ENCODE results near the gene BCL2L2. TPM values are rescaled to one million over a fixed set of nuclear protein-coding genes. Genes with fewer than 3 reads are reported as not detected.

The BCL2L2 gene
- total and polyA plus RNA-seq, 2 donors (not counting 1 experiment from before 2014, with no cell fraction given): 5.4 to 17.8 TPM

DNA sequence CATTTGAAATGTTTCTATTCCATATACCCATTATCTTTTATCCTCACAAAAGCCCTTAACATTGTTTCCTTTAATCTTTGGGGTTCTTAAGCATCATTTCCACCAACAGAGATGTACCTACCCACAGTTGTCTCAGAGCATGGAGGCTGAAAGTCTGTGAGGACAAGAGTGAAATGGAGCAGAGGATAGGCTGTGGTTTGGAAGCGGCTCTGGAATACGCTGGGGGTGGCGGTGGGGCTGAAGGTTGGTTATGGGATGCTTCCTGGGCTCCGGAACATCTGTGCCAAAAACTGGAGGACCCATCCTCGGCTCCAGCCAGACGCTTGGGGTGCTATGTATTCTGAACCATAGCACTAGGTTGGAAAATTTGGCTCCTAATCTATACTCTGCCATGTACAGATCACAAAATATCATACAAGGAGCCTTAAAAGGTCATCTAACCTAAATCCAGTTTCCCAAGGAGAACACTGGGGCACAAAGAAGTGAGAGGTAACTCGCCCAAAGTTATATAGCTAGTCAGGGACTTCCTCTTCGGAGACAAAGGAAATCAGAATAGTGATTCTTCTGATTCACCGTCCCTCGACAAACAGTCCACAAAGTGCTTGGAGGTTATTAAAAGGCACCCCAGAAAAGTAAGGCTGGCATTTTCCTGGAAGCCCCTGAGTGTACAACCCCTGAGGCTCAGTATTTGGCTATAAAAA, 6.5 kb upstream of the BCL2L2 start:
- DNase-seq (no peak), ATAC-seq (ENCODE audit: low read depth) (no peak)
- H3K27me3 Mint-ChIP-seq: no peaks in the 10 kb centered on the region
- peak overlapping the region; percentile 95 for H3K27ac Mint-ChIP-seq
- H3K9me3 Mint-ChIP-seq (ENCODE audit: insufficient read depth): no peaks in the 10 kb centered on the region
- WGBS (ENCODE audit: insufficient coverage): 68% methylated on average over 5 of the region's 10 CpGs
- TF ChIP-seq, protein P1, sequence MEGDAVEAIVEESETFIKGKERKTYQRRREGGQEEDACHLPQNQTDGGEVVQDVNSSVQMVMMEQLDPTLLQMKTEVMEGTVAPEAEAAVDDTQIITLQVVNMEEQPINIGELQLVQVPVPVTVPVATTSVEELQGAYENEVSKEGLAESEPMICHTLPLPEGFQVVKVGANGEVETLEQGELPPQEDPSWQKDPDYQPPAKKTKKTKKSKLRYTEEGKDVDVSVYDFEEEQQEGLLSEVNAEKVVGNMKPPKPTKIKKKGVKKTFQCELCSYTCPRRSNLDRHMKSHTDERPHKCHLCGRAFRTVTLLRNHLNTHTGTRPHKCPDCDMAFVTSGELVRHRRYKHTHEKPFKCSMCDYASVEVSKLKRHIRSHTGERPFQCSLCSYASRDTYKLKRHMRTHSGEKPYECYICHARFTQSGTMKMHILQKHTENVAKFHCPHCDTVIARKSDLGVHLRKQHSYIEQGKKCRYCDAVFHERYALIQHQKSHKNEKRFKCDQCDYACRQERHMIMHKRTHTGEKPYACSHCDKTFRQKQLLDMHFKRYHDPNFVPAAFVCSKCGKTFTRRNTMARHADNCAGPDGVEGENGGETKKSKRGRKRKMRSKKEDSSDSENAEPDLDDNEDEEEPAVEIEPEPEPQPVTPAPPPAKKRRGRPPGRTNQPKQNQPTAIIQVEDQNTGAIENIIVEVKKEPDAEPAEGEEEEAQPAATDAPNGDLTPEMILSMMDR (IDR thresholded peaks at IDR 0.05): no peak
- TF ChIP-seq EZH2 (IDR thresholded peaks at IDR 0.05; ENCODE audit: borderline replicate concordance, insufficient read depth, low read depth, low read length, poor library complexity, severe bottlenecking): no peak
- Histone ChIP-seq H3K27ac (ENCODE audit: low read length in 2 of 2) (peak overlapping the region; percentile 95 to 96), H3K79me2 (ENCODE audit: control insufficient read depth, insufficient read depth, low read length) (peaks cover 6% of the 10 kb centered on the region), H4K20me1 (ENCODE audit: control insufficient read depth, insufficient read depth, low read length, poor library complexity, severe bottlenecking) (no peaks in the 10 kb centered on the region), H3K36me3 (replicated peaks in 1 of 2; ENCODE audit: control extremely low read depth in 1 of 2, control insufficient read depth in 1 of 2, extremely low read depth in 1 of 2, insufficient read depth in 2 of 2, low read length in 1 of 2) (peaks cover 0 to 14% of the 10 kb centered on the region in 2 experiments), H3K4me3 (ENCODE audit: control extremely low read depth in 1 of 5, extremely low read depth in 1 of 5, insufficient read depth in 1 of 5, low read depth in 2 of 5, low read length in 4 of 5) (peak overlapping the region; percentile 69 to 80 (median 76)), H3K4me1 (ENCODE audit: control insufficient read depth in 2 of 2, insufficient read depth in 2 of 2, low read length in 2 of 2) (peaks cover 16 to 19% of the 10 kb centered on the region in 2 donors), H3K9ac (ENCODE audit: low read length) (peak overlapping the region; percentile 86), H2AFZ (ENCODE audit: insufficient read depth, low read depth, low read length, poor library complexity, severe bottlenecking) (peak overlapping the region; percentile 71), H3K9me3 (ENCODE audit: control extremely low read depth in 1 of 3, control insufficient read depth in 2 of 3, insufficient read depth in 1 of 3, low read length in 2 of 3) (no peaks in the 10 kb centered on the region), H3K27me3 (replicated peaks in 1 of 4; ENCODE audit: control extremely low read depth in 1 of 4, control insufficient read depth in 3 of 4, insufficient read depth in 4 of 4, low read length in 3 of 4) (no peaks in the 10 kb centered on the region), H3K4me2 (replicated peaks; ENCODE audit: low read depth, low read length, poor library complexity, severe bottlenecking) (peak overlapping the region; percentile 98)
- intact Hi-C loops (cut with micrococcal nuclease): loop anchor here (1.0 to 10.0 kb wide), 10 partner anchors 35 to 1918 kb away; partner anchors contain the start of genes MDP1, PRMT5, PSME2 and RNF31
- ChIA-PET CTCF (interaction anchor here (1.0 to 8.6 kb wide), 10 partner anchors 14 to 231 kb away, joined by 3 to 56 read pairs (median 4); partner anchors contain the start of genes ACIN1, C14orf119, HOMEZ and PABPN1), POLR2A (interaction anchor here (0.6 to 5.0 kb wide), 6 partner anchors 14 to 976 kb away, joined by 4 to 84 read pairs (median 9); partner anchors contain the start of genes ACIN1, C14orf119, HOMEZ and PABPN1)
- peaks cover 32% of the 10 kb centered on the region for H3K4me1 Mint-ChIP-seq
- peak overlapping the region; percentile 98 for H3K4me3 Mint-ChIP-seq

Data from B cell (primary cell).